Hypothalamus (tissue), 51 donors: Measurements from ENCODE around the gene AP2A1.

Experiments
- DNase-seq, 51 donors: peaks; one replicate each; lab custom pipeline; 2025; lab: John Stamatoyannopoulos, UW

The AP2A1 gene

GRCh38 chr19:49851456-49852259, 84.9 kb downstream of the AP2A1 start:
- peak in 21 of 51 donors; percentile 9 to 56 (median 38) for DNase-seq

- no peak for DNase-seq
Measured at GRCh38 chr19:49852631-49853126, 85.9 kb downstream of the AP2A1 start.

- DNase-seq = no peak
Measured at GRCh38 chr19:49853852-49854377, 87.1 kb downstream of the AP2A1 start.

- DNase-seq = no peak
Measured at GRCh38 chr19:49854378-49855263, 87.8 kb downstream of the AP2A1 start.

- no peak for DNase-seq
Measured at GRCh38 chr19:49855277-49855675, 88.5 kb downstream of the AP2A1 start.

- no peak for DNase-seq
Measured at GRCh38 chr19:49855676-49856573, 89.1 kb downstream of the AP2A1 start.

- DNase-seq = no peak
Measured at GRCh38 chr19:49856574-49857021, 89.8 kb downstream of the AP2A1 start.
